GM18867 (cell line): ENCODE results near the gene GYS1.
"Not testable (repeated sequence)": the region's sequence is repeated elsewhere in the genome, so short reads cannot be mapped to it uniquely, and the experiment has no call there.

Source experiments
- ATAC-seq: cut with Tn5 transposase; IDR thresholded peaks from one replicate; pipeline ENCODE4 v1.9.1; 2021; ENCODE audit warnings: mild to moderate bottlenecking, moderate library complexity; ENCODE audit not compliant: unreplicated experiment

The GYS1 gene

DNA sequence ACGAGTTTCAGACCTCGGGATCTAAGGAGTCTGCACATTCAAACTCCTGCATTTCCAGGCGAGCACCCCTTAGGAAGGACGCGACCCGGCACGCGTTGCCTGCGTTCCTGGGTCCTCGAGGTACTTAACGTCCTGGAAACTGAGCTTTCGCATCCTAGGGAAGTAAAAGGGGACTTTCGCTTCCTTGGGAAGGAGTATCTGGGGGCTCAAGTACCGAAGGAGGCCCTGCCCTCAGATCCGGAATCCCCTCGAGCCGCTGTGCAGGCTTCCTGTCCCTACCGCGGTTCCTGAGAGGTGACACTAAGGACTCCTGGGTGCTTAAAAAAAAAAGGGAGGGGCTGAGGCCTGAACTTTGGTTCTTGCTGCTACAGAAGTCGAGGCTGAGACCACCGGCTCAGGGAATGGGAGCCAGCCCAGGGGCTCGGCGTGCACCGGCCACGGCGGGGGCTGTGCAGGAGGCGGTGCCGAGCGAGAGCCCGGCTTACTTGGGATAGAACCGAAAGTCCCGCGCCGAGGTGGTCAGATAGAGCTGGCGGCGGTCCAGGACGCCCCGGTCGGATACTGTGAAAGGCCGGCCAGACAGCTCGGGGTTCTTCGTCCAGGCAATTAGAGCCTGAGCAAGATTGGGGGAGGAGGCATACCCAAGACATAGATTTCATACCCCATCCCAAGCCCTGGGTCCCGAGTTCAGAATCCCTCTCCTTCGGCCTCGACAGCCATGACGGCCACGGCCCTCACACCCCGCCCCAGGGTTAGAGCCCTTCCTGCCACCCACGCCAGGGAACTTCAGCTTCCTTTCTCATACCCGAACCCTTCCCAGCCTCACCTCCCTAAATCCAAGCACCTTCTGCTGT is 25.5 kb upstream of the GYS1 start:
- ATAC-seq: not testable (repeated sequence)

GRCh38 chr19:49017666-49018351 is 24.7 kb upstream of the GYS1 start:
- no peak for ATAC-seq

- no peak for ATAC-seq
Measured at GRCh38 chr19:49017041-49017665, 24.0 kb upstream of the GYS1 start, which contains the start of gene LHB. LHB (minus strand) TSS chr19:49017091; CDS start chr19:49017081, 10 bp downstream.

DNA sequence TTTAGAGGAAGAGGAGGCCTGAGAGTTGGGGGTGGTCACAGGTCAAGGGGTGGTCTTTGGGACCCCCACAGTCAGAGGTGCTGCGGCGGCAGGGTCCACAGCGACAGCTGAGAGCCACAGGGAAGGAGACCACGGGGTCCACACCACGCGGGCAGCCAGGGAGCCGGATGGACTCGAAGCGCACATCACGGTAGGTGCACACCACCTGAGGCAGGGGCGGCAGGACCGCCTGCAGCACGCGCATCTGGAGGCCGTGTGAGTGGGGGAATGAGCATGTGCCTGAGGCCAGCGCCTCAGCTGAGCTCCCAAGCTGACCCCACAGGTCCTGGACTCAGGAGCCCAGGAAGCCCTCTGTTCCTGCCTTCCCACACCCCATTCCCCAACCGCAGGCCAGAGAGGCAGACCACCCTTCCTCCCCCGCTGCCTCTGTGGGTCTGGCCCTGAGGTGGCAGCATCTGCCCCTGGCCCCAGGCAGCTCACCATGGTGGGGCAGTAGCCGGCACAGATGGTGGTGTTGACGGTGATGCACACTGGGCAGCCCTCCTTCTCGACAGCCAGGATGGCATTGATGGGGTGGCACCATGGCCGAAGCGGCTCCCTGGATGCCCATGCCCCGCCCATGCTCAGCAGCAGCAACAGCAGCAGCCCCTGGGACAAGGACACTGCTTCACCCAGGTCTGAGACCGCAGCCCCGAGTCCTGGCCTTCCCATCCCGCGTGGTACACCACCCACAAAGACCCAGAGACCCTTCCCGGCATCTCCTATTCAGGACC is 23.1 kb upstream of the GYS1 start:
- no peak for ATAC-seq

DNA sequence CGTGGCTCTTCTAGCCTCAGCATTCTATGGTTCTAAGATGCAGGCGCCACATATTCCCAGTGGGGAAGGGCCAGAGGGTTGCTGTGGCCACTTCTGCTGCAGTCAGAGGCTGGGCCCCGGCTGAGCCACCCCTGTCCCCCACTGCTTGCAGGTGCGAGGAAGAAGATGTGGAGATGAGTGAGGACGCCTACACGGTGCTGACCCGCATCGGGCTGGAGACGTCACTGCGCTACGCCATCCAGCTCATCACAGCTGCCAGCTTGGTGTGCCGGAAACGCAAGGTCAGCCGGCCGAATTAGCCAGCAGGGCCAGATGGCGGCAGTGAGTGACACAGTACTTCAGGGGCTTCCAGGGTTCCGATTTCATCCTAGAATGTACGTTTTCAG is 21.8 kb upstream of the GYS1 start:
- ATAC-seq: no peak

GRCh38 chr19:49014123-49014869 is 21.2 kb upstream of the GYS1 start:
- no peak for ATAC-seq

- ATAC-seq: no peak
Measured at GRCh38 chr19:49011194-49011593, 18.1 kb upstream of the GYS1 start.

GRCh38 chr19:49010453-49010852 is 17.3 kb upstream of the GYS1 start:
- no peak for ATAC-seq

GRCh38 chr19:49009828-49010227 is 16.7 kb upstream of the GYS1 start:
- ATAC-seq: no peak

- ATAC-seq: no peak
Measured at GRCh38 chr19:49006905-49007304, 13.8 kb upstream of the GYS1 start.

DNA sequence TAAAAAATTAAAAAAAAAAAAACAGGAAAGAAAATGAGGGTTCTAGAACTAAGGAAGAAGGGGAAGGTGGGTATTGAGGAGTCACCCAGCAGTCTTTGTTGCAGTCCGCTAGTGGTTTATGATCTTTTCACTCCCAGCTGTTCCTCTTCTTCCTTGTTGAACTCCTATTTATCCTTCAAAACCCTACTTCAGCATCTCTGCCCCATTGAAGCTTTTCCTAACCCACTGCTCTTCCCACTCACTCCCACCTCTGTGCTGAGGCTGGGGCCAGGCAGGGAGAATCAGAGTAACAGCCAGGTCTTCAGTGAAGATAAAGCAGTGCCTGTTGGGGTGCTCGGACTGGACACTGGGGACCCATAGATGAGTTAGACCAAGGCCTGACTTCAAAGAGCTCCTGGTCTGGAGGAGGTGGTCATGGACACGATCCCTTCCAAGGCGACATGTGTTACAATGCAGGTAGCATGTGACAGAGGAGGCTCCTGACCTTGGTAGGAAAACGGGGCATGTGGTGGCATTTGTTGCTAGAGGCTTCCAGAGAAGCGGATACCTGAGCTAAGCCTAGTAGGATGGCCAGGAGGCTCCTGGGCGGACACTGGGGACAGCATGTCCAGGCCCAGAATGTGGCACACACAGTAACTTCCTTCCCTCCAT is 12.0 kb upstream of the GYS1 start:
- ATAC-seq: no peak

DNA sequence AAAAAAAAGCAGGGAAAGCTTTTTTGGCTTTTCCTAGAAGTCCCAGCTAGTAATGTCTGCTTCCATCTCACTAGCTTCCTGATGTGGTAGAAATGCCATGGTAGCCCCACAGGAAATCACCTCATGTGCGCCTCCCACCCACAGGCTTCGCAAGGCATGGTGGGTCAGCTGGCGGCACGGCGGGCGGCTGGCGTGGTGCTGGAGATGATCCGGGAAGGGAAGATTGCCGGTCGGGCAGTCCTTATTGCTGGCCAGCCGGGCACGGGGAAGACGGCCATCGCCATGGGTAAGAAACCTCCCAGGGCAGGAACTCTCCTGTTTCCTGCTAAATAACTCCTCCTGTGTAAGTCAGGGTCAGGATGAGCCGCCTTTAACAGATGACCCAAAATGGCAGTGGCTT is 11.0 kb upstream of the GYS1 start:
- ATAC-seq: no peak

- no peak for ATAC-seq
Measured at GRCh38 chr19:48999481-49000325, 6.6 kb upstream of the GYS1 start.

DNA sequence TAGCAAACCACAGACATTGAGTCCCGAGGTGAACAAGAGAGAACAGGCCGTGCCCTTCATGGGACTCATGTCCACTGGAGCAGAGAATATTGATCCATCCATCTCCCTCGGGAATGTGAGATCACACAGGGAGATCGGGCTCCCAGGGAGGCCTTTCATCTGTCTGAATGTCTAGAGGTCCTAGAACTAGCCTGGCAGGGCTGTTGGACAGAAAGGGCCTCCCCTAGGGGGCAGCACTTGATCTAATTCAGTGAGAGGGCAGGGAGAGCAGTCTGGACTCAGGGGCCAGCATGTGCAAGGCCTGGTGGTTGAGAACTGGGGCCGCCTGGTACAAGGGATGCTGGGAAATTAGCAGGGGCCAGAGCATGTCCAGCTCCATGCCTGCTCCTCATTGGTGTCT is 4.9 kb upstream of the GYS1 start:
- no peak for ATAC-seq

- no peak for ATAC-seq
Measured at GRCh38 chr19:48994035-48994386, 902 bp upstream of the GYS1 start.

- ATAC-seq: peak; percentile 1
Measured at GRCh38 chr19:48992581-48993174, 431 bp downstream of the GYS1 start.

DNA sequence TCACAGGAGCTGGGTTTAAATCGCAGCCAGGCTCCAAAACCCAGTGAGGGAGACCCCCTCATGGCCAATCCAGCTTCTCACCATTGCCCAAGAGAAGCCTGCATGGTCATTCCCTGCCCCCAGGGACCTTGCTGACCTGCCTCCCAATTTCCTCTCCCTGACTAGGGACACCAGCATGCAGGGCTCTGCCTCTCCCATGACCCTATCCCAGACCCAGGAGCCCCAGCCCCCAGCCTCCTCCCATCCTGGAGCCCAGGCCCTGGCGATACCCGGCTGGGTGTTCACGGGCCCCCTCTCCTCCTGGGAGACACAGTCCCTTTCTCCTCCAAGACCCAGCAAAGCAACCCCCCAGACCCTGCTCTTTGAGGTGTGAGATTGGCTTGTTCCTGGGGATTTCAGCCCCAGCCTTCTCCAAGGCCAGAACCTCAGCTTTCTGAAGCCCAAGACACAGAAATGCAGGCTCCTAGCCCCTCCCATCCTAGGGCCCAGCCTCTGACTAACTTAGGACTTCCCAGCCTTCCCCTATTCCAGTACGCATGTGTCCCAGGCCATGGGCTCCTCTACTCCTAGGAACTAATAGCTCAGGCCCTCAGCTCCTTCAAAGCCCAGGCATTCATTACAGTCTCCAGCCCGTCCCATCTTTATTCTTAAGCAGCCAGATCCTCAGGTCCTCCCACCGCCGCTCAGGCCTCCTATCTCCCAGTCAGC is 1.1 kb downstream of the GYS1 start:
- ATAC-seq: no peak

GRCh38 chr19:48991011-48991609 is 2.0 kb downstream of the GYS1 start:
- ATAC-seq: no peak
